GM19043 (cell line): ENCODE measurements around the gene F5.

Source experiments
- ATAC-seq: cut with Tn5 transposase; IDR thresholded peaks from one replicate; pipeline ENCODE4 v1.9.1; 2021; ENCODE audit warnings: low read depth; ENCODE audit not compliant: unreplicated experiment

The F5 gene

DNA sequence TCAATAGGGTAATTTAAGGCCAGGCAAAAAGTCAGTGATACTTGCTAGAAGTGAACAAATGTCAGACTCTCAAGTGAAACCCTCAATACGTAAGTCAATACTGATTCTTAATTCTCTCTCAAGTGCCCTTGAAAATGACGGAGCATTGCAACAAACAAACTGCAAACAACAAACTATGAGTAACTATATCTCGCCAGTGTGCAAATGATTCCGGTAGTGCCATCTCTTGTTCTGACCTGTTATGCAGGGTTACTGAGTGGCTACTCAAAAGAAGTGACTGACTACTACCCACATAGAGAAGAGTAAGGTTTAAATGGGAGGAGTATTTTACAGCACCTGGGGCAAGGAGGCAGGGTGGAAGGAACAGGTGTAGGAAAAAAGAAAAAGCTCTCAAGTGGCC is 102.2 kb downstream of the F5 start:
- no peak for ATAC-seq

DNA sequence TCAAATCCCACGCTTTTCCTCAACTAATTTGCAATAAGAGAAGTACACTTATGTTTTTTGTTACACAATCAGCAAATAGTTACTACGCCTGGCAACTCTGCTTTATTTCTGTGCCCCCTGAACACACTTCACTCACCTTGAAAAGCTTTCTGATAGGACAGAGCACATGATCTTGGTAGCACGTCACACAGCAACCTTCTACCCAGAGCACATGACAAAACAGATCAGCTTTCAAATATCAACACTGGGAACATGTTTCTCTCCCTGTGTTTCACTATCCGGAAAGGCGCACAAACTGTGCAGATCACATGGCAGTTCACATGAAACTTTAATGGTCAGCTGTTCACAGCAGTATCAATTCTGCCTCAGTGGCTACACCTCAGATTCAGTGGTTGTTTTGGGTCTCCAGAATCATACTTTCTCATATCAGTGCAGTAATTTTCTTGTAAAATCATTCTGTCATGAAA is 102.7 kb downstream of the F5 start:
- no peak for ATAC-seq

DNA sequence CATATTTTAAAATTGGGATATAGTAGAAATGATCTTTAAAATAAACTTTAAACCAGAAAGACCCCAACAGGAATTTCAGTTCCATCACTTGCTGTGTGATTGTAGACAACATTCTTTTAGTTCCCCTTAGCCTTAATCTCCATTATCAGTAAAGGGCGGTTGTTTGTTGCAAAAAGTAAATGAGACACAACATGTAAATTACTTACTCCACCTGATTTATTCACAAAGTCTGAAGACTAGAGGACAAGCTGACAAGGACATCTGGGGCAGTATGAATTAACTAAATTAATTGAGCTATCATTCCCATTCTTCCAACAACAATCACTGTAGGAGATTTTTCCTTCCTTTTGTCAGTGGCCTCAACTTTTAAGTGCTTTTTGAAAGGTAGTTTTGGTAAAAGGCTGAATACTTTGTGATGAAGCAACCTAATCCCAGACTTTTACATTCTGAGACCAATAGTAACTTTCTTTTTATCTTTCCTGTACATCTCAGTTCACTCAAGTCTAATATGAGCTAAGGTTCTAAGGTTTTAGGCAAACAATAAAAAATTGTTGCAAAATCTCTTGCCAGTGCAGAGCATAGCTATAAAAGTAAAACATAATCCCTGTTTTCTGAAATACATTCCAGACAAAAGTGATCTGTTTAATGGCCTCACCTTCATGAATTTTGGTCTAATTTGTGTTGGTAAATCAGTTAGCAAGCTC is 106.8 kb downstream of the F5 start:
- ATAC-seq = no peak

DNA sequence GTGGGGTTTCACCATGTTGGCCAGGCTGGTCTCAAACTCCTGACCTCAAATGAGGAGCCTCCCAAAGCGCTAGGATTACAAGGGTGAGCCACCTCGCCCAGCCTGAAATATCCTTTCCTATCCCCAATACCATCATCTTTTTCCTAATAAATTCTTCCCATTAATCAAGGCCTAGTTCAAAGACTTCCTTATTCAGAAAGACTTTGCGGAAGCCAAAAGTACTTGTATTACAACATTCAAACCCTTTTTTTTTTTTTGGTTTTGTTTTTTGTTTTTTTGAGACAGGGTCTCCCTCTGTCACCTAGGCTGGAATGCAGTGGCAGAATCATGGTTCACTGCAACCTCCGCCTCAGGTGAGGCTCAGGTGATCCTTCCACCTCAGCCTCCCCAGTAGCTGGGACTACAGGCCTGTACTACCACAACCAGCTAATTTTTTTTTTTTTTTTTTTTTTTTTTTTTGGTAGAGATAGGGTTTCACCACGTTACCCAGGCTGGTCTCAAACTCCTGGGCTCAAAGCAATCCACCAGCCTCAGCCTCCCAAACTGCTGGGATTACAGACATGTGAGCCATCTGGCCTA is 108.1 kb downstream of the F5 start:
- no peak for ATAC-seq

DNA sequence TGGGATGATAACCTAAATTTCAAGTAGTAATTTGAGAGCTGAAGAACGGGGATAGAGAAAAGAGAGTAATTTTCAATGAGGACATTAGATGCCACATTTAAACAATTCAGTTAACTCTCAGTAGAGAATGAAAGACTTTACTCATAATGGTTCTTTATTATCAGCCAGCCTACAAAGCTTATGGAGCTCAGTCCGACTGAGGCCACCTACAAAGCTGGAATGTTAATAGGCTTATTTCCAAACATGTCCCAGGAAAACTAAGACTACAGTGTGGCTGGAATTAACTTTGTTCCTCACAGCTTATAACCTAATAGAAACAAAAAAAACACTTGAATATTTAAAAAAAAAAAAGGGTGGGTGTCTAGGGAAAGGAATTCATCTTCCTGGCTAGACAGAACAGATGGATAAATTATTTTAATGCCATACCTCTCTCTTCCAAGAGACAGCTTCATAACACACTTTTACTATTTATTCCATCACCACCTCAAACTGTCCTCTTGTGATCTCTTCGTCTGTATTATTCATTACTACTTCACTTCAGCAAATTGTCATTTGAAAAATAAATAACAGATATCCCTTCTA is 110.4 kb downstream of the F5 start:
- ATAC-seq = no peak

DNA sequence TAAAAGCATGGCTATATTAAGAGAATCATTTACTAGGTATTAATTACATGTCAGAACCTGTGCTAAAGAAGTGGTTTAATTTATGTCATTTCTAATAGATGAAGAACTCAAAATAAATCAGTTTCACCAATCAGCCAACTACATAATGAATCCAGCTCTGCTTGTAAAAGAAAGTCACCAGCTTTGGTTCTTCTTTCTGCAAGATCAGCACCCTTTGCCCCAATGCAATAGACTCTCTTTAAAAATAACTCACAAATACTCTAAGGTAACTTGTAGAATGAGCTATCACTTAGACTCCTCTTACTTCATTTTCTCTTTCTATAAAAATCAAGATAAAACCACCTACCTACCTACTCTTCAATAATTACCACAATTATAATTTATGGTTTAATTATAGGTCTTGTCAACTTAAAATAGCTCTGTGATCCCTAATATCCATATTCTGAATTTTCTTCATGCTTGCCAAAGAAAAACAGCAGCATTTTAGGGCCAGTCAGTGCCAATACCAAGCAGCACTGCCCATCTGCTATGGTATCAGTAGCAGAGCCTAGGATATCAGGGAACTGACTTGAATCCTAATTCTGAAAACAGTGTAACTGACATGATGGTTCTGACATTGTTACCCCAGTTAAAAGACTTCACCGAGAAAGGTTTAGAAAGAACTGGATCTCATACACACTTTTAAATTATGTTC is 111.8 kb downstream of the F5 start:
- ATAC-seq = no peak

DNA sequence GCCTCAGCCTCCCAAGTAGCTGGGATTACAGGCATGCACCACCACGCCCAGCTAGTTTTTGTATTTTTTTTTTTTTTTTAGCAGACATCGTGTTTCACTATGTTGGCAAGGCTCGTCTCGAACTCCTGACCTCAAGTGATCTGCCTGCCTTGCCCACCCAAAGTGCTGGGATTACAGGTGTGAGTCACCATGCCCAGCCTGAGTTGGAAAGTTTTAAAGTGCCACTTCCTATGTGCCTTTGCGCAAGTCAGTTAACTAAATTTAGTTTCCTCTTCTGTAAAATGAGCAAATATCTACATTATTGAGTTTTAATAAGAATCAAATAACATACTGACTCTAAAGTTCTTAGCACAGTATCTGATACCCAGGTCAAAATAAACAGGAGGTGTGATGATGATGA is 112.9 kb downstream of the F5 start:
- ATAC-seq = no peak

DNA sequence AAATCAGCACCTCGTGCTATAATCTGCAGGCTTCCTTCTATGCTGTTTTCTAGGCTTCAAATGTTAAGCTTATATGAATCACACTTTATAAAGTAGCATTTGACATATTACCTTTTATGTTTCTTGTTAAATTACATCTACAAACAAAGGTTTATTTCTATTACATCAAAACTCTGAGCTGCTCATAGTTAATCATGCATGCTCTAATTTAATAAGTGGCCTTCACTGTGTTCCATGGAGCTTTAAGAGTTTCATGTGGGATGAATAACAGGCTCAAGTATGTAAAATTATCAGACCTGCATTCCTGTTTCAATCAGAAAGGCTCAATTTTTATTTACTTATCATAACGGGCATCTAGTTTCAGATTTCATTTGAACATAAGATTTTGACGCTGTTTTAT is 113.5 kb downstream of the F5 start:
- no peak for ATAC-seq

DNA sequence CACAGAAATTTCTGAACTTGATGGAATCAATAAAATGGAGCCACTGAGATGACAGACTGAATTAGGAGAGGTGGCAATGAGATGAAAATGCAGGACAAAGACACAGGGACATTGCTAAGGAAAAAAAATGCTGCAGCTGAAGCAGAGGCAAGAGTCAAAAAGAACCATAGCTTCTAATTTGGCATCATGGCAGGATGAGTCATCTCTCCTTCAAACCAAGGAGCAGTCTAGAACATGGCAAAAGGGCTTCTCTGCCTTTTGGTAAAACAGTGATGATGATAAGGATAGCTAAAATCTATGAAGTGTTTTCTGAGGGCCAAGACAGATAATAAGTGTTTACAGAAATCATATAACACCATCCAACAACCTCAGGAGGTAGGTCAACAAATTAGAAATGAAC is 117.3 kb downstream of the F5 start:
- ATAC-seq = no peak

DNA sequence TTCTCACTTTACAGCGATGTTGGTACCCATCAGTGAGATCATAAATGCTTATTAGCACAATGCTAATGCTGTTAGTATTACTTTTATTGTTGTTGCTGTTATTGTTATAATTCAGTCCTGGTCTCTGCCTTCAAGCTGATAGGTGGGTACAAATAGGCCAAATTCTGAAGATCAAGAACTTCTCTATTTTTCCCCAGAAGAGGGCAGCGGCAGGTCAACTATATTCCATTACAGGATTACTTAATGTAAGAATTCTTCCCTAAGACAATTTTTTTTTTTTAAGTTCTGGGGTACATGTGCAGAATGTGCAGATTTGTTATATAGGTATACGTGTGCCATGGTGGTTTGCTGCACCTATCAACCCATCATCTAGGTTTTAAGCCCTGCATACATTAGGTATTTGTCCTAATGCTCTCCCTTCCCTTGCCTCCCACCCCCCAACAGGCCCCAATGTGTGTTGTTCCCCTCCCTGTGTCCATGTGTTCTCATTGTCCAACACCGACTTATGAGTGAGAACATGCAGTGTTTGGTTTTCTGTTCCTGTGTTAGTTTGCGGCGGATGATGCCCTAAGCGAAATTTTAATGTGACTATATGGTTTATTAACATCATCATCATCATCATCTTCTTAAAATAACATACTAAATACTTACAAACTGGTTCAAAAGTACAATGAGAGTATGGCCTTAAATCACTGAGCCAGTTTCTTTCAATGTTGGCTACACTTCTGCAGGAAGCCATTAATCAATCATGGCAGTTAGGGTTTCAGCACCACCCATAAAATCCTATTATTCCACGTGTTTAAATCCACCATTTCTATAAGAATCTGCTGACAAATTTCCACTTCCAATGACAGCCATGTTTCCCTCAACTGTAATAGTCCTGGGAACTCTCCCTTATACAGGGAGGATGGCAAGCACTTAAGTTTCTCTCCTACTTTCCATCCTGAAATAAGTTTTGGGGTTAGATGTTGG is 119.7 kb downstream of the F5 start:
- no peak for ATAC-seq

DNA sequence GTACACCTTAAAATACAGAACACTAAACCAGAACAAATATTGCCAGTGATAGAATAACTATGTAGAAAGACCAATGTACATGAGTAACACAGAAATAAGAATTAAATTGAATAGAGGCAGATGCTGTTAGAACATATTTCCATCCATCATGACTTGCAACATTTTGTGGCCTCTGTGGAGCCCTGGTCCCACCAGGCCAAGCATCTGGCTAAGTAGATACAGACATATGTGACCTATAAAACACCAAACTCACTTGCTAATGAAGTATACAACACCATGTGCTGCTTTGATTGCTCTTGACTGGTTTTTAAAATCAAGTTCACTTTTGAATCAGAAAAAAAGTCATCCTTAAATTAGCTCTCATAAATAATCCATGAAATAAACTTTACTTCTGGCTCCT is 121.0 kb downstream of the F5 start:
- no peak for ATAC-seq
